Measurements from ENCODE around the gene IGFLR1.

- TF ChIP-seq, protein P1, sequence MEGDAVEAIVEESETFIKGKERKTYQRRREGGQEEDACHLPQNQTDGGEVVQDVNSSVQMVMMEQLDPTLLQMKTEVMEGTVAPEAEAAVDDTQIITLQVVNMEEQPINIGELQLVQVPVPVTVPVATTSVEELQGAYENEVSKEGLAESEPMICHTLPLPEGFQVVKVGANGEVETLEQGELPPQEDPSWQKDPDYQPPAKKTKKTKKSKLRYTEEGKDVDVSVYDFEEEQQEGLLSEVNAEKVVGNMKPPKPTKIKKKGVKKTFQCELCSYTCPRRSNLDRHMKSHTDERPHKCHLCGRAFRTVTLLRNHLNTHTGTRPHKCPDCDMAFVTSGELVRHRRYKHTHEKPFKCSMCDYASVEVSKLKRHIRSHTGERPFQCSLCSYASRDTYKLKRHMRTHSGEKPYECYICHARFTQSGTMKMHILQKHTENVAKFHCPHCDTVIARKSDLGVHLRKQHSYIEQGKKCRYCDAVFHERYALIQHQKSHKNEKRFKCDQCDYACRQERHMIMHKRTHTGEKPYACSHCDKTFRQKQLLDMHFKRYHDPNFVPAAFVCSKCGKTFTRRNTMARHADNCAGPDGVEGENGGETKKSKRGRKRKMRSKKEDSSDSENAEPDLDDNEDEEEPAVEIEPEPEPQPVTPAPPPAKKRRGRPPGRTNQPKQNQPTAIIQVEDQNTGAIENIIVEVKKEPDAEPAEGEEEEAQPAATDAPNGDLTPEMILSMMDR (IDR thresholded peaks at IDR 0.05) = no peak
- TF ChIP-seq SP1 (CRISPR knock-in tag; conservative IDR thresholded peaks at IDR 0.05) = no peak
- no peak for TF ChIP-seq FOXP1 (CRISPR knock-in tag; IDR thresholded peaks at IDR 0.05; ENCODE audit: borderline replicate concordance)
- no peak for TF ChIP-seq ETV6 (CRISPR knock-in tag; IDR thresholded peaks at IDR 0.05)
- no peak for TF ChIP-seq JUN (CRISPR knock-in tag; IDR thresholded peaks at IDR 0.05)
Observed at GRCh38 chr19:35731779-35732405, 10.4 kb downstream of the IGFLR1 start.
